Measurements from ENCODE around the gene SLC5A12.

SLC5A12 gene

GRCh38 chr11:26687351-26687750 is 34.5 kb downstream of the SLC5A12 start:
- CTCF ChIA-PET, result no interaction called here
- TF ChIP-seq, protein P1, sequence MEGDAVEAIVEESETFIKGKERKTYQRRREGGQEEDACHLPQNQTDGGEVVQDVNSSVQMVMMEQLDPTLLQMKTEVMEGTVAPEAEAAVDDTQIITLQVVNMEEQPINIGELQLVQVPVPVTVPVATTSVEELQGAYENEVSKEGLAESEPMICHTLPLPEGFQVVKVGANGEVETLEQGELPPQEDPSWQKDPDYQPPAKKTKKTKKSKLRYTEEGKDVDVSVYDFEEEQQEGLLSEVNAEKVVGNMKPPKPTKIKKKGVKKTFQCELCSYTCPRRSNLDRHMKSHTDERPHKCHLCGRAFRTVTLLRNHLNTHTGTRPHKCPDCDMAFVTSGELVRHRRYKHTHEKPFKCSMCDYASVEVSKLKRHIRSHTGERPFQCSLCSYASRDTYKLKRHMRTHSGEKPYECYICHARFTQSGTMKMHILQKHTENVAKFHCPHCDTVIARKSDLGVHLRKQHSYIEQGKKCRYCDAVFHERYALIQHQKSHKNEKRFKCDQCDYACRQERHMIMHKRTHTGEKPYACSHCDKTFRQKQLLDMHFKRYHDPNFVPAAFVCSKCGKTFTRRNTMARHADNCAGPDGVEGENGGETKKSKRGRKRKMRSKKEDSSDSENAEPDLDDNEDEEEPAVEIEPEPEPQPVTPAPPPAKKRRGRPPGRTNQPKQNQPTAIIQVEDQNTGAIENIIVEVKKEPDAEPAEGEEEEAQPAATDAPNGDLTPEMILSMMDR (IDR thresholded peaks at IDR 0.05; ENCODE audit: control extremely low read depth, extremely low read depth, low read depth, missing control alignments), result no peak
- DNase-seq (ENCODE audit: extremely low spot score), result no peak
- POLR2A ChIA-PET, result no interaction called here

GRCh38 chr11:26677566-26677965 is 44.3 kb downstream of the SLC5A12 start:
- TF ChIP-seq, protein P1 (IDR thresholded peaks at IDR 0.05; ENCODE audit: control extremely low read depth, extremely low read depth, low read depth, missing control alignments), result no peak
- DNase-seq (ENCODE audit: extremely low spot score), result no peak
- CTCF ChIA-PET, result no interaction called here
- POLR2A ChIA-PET, result no interaction called here

DNA sequence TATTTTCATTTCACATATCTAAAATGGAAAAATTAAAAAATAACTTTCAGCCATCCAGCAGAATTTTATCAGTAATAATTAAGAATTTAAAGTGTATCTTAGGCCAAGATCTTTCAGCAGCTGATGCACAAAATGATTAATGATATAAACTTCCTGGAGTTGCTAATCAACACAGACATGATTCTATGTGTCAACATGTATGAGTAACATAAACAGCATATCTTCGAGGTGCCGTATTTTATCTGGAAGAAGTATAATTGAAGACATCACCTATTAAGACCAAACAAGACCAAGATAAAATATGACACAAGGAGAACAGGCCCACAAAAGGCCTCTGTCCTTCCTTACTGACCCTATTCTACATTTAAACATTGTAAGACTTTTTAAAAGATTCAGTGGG is 45.2 kb downstream of the SLC5A12 start:
- TF ChIP-seq, protein P1 (IDR thresholded peaks at IDR 0.05; ENCODE audit: control extremely low read depth, extremely low read depth, low read depth, missing control alignments), result no peak
- DNase-seq (ENCODE audit: extremely low spot score), result no peak
- ChIA-PET POLR2A (no interaction called here), CTCF (no interaction called here)

GRCh38 chr11:26675233-26675928 is 46.5 kb downstream of the SLC5A12 start:
- TF ChIP-seq, protein P1 (IDR thresholded peaks at IDR 0.05; ENCODE audit: control extremely low read depth, extremely low read depth, low read depth, missing control alignments), result no peak
- POLR2A ChIA-PET, result no interaction called here
- CTCF ChIA-PET, result no interaction called here
- DNase-seq (ENCODE audit: extremely low spot score), result no peak

GRCh38 chr11:26665946-26666345 is 55.9 kb downstream of the SLC5A12 start:
- CTCF ChIA-PET, result no interaction called here
- POLR2A ChIA-PET, result no interaction called here
- TF ChIP-seq, protein P1 (IDR thresholded peaks at IDR 0.05; ENCODE audit: control extremely low read depth, extremely low read depth, low read depth, missing control alignments), result no peak
- no peak for DNase-seq (ENCODE audit: extremely low spot score)

DNA sequence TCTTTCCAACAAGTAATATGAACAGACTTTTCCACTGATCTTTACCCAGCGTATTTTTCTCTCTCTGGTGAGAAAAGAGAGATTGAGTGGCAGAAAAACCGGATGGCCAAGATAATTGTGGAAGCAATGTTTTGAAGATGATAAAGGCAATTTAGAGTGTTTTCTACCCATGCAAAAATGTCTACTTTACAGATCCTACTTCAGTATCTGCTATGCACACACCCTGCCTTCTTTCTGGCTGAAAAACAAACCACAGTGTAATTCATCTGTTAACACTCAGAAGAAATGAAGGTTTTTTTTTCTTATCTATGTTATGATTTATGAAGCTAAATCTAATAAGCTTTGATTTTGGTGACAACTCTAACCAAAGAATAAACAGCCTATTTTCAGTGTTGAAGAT is 56.8 kb downstream of the SLC5A12 start:
- DNase-seq (ENCODE audit: extremely low spot score), result no peak
- CTCF ChIA-PET, result no interaction called here
- TF ChIP-seq, protein P1 (IDR thresholded peaks at IDR 0.05; ENCODE audit: control extremely low read depth, extremely low read depth, low read depth, missing control alignments), result no peak
- POLR2A ChIA-PET, result no interaction called here
